ENCODE measurements around the gene GPATCH8.

- no peak for TF ChIP-seq CTCF (conservative IDR thresholded peaks at IDR 0.05; ENCODE audit: low read depth, low read length)
- TF ChIP-seq EZH2 (IDR thresholded peaks at IDR 0.05; ENCODE audit: low read length, unreplicated experiment) = no peak
Measured at GRCh38 chr17:44442806-44443205, 60.4 kb downstream of the GPATCH8 start.

All from PC-3 (cell line).